ENCODE results near the gene RSAD2. TPM values are rescaled to one million over a fixed set of nuclear protein-coding genes. Genes with fewer than 3 reads are reported as not detected.

The RSAD2 gene
- total RNA-seq, 1 experiment from 2014 or later, result 0.18 TPM

DNA sequence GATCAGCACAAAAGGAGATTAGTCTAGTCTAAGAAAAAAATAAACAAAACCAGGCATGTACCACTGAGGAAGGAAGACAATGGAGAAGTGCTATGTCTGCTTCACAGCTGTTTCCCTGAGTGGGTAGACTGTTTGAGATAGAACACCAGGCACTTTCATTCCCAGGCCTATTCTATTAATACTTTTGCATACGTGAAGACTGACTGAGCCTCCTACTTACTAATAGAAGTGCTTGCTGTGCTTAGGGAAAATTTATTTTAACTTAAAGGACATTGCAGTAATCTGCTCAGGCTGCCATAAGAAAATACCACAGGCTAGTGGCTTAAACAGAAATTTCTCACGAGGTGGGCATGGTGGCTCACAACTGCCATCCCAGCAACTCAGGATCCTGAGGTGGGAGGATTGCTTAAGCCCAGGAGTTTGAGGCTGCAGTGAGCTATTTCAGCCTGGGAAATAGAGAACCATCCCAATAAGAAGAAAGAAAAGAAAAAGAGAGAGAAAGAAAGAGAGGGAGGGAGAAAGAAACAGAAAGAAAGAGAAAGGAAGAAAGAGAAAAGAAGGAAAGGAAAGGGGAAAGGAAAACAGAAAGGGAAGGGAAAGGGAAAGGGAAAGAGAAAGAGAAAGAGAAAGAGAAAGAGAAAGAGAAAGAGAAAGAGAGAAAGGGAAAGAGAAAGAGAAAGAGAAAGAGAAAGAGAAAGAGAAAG, 44.8 kb upstream of the RSAD2 start:
- no TSS peak for BruUV-seq (replicated peaks)

DNA sequence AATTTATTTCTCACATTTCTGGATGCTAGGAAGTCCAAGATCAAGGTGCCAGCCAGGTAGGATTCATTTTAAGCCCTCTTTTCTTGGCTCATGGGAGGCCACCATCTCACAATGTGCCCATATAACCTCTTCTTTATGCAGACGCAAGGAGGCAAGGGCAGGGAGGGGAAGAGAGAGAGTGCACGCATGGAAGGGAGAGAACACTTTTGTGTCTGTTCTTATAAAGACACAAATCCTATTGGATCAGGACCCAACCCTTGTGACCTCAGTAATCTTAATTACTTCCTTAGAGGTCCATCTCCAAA, 44.3 kb upstream of the RSAD2 start:
- Mint-ChIP-seq H3K4me1 (ENCODE audit: low read depth, unreplicated experiment) (no peaks in the 10 kb centered on the region), H3K9me3 (ENCODE audit: unreplicated experiment) (peaks cover 53% of the 10 kb centered on the region), H3K27me3 (ENCODE audit: insufficient read depth, unreplicated experiment) (peaks cover 2% of the 10 kb centered on the region), H3K27ac (ENCODE audit: unreplicated experiment) (no peak overlapping the region), H3K36me3 (ENCODE audit: insufficient read depth, unreplicated experiment) (no peaks in the 10 kb centered on the region), H3K4me3 (ENCODE audit: unreplicated experiment) (no peak overlapping the region)
- DNase-seq, result no peak
- H3K4me1 ChIP-seq, result no peaks in the 10 kb centered on the region
- no peaks in the 10 kb centered on the region for H3K27me3 ChIP-seq (replicated peaks; ENCODE audit: control insufficient read depth, insufficient read depth, low read length)
- ChIA-PET CTCF (no interaction called here), POLR2A (no interaction called here)
- TF ChIP-seq, protein P1, sequence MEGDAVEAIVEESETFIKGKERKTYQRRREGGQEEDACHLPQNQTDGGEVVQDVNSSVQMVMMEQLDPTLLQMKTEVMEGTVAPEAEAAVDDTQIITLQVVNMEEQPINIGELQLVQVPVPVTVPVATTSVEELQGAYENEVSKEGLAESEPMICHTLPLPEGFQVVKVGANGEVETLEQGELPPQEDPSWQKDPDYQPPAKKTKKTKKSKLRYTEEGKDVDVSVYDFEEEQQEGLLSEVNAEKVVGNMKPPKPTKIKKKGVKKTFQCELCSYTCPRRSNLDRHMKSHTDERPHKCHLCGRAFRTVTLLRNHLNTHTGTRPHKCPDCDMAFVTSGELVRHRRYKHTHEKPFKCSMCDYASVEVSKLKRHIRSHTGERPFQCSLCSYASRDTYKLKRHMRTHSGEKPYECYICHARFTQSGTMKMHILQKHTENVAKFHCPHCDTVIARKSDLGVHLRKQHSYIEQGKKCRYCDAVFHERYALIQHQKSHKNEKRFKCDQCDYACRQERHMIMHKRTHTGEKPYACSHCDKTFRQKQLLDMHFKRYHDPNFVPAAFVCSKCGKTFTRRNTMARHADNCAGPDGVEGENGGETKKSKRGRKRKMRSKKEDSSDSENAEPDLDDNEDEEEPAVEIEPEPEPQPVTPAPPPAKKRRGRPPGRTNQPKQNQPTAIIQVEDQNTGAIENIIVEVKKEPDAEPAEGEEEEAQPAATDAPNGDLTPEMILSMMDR (IDR thresholded peaks at IDR 0.05; ENCODE audit: insufficient read depth in 1 of 2, low read depth in 1 of 2, low read length in 1 of 2, severe bottlenecking in 1 of 2, unreplicated experiment in 1 of 2), result no peak
- H3K9me3 ChIP-seq, result no peaks in the 10 kb centered on the region; the same call in 1 of the 2 replicates
- BruUV-seq (replicated peaks), result no TSS peak
- intact Hi-C loops (cut with micrococcal nuclease; ENCODE audit: unreplicated experiment), result no loop called here
- H3K4me3 ChIP-seq (ENCODE audit: low read depth, low read length), result no peak overlapping the region
- no peaks in the 10 kb centered on the region for H3K36me3 ChIP-seq (ENCODE audit: control insufficient read depth, insufficient read depth, low read length)

More for the DNA sequence above, 44.8 kb upstream of the RSAD2 start:
- intact Hi-C loops (cut with micrococcal nuclease; ENCODE audit: unreplicated experiment), result no loop called here
- H3K4me3 Mint-ChIP-seq (ENCODE audit: unreplicated experiment), result no peak overlapping the region
- H3K36me3 Mint-ChIP-seq (ENCODE audit: insufficient read depth, unreplicated experiment), result no peaks in the 10 kb centered on the region
- no peaks in the 10 kb centered on the region for H3K36me3 ChIP-seq (ENCODE audit: control insufficient read depth, insufficient read depth, low read length)
- peaks cover 53% of the 10 kb centered on the region for H3K9me3 Mint-ChIP-seq (ENCODE audit: unreplicated experiment)
- no peak for DNase-seq
- TF ChIP-seq, protein P1 (IDR thresholded peaks at IDR 0.05; ENCODE audit: insufficient read depth in 1 of 2, low read depth in 1 of 2, low read length in 1 of 2, severe bottlenecking in 1 of 2, unreplicated experiment in 1 of 2), result no peak
- H3K4me1 Mint-ChIP-seq (ENCODE audit: low read depth, unreplicated experiment), result no peaks in the 10 kb centered on the region
- peaks cover 2% of the 10 kb centered on the region for H3K27me3 Mint-ChIP-seq (ENCODE audit: insufficient read depth, unreplicated experiment)
- no peaks in the 10 kb centered on the region; the same call in 1 of the 2 replicates for H3K9me3 ChIP-seq
- H3K4me3 ChIP-seq (ENCODE audit: low read depth, low read length), result no peak overlapping the region
- H3K4me1 ChIP-seq, result no peaks in the 10 kb centered on the region
- POLR2A ChIA-PET, result no interaction called here
- CTCF ChIA-PET, result no interaction called here
- H3K27me3 ChIP-seq (replicated peaks; ENCODE audit: control insufficient read depth, insufficient read depth, low read length), result no peaks in the 10 kb centered on the region
- no peak overlapping the region for H3K27ac Mint-ChIP-seq (ENCODE audit: unreplicated experiment)

DNA sequence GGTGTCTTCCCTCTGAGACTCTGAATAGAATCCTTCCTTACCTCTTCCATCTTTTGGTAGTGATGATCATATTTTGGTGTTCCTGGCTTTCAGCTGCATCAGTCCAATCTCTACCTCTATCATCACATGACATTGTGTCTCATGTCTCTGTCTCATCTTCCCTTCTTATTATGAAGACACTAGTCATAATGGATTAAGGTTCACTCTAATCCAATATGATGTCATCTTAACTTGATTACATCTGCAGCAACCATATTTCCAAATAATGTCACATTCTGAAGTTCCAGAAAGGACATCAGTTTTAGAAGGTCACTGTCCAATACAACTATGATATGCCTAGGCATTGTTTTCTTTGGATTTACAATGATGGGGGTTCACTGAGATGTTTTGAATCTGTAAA, 43.4 kb upstream of the RSAD2 start:
- Histone ChIP-seq H3K9me3 (no peaks in the 10 kb centered on the region; the same call in 1 of the 2 replicates), H3K4me3 (ENCODE audit: low read depth, low read length) (no peak overlapping the region), H3K36me3 (ENCODE audit: control insufficient read depth, insufficient read depth, low read length) (no peaks in the 10 kb centered on the region), H3K27me3 (replicated peaks; ENCODE audit: control insufficient read depth, insufficient read depth, low read length) (no peaks in the 10 kb centered on the region), H3K4me1 (no peaks in the 10 kb centered on the region)
- no peak overlapping the region for H3K4me3 Mint-ChIP-seq (ENCODE audit: unreplicated experiment)
- H3K4me1 Mint-ChIP-seq (ENCODE audit: low read depth, unreplicated experiment), result no peaks in the 10 kb centered on the region
- intact Hi-C loops (cut with micrococcal nuclease; ENCODE audit: unreplicated experiment), result no loop called here
- no peak for DNase-seq
- POLR2A ChIA-PET, result no interaction called here
- peaks cover 2% of the 10 kb centered on the region for H3K27me3 Mint-ChIP-seq (ENCODE audit: insufficient read depth, unreplicated experiment)
- CTCF ChIA-PET, result no interaction called here
- BruUV-seq (replicated peaks), result no TSS peak
- peaks cover 56% of the 10 kb centered on the region for H3K9me3 Mint-ChIP-seq (ENCODE audit: unreplicated experiment)
- H3K27ac Mint-ChIP-seq (ENCODE audit: unreplicated experiment), result no peak overlapping the region
- H3K36me3 Mint-ChIP-seq (ENCODE audit: insufficient read depth, unreplicated experiment), result no peaks in the 10 kb centered on the region
- TF ChIP-seq, protein P1 (IDR thresholded peaks at IDR 0.05; ENCODE audit: insufficient read depth in 1 of 2, low read depth in 1 of 2, low read length in 1 of 2, severe bottlenecking in 1 of 2, unreplicated experiment in 1 of 2), result no peak

All from Caco-2 (cell line).